Gastroesophageal sphincter (tissue), 4 donors: ENCODE data around the gene PLXDC2. TPM values are rescaled to one million over a fixed set of nuclear protein-coding genes. Genes with fewer than 3 reads are reported as not detected.

Experiments used
- ATAC-seq: fragments of 150-250 bp; one replicate; pipeline ENCODE4 v1.9.1; 2016; ENCODE audit warnings: mild to moderate bottlenecking, moderate library complexity
- H3K27ac ChIP-seq, 4 donors: fragments of 200-600 bp; sonication (generic) in 3 of 4; 1 replicate in 3 of 4; 2 replicates in 1 of 4; pipeline ENCODE4 v1.5.1; 2016 to 2019
- H3K27me3 ChIP-seq: fragments of 200-600 bp; sonication (generic); one replicate; pipeline ENCODE4 v1.5.1; 2019
- H3K36me3 ChIP-seq, 2 donors: fragments of 200-600 bp; sonication (generic); one replicate each; pipeline ENCODE4 v1.5.1; 2019; ENCODE audit warnings: control low read depth in 1 of 2
- H3K4me1 ChIP-seq, 3 donors: fragments of 200-600 bp; sonication (generic); 1 replicate in 2 of 3; 2 replicates in 1 of 3; pipeline ENCODE4 v1.5.1; 2016 to 2019; ENCODE audit warnings: control low read depth in 2 of 3
- H3K4me3 ChIP-seq, 2 donors: fragments of 200-600 bp; sonication (generic); one replicate each; pipeline ENCODE4 v1.5.1; 2019; ENCODE audit warnings: mild to moderate bottlenecking in 1 of 2, moderate library complexity in 1 of 2
- H3K9me3 ChIP-seq, 3 donors: fragments of 200-600 bp; sonication (generic); one replicate each; pipeline ENCODE4 v1.5.1; 2017 to 2019; ENCODE audit warnings: control low read depth in 2 of 3
- EP300 ChIP-seq: sonication (generic); formaldehyde crosslinking; IDR thresholded peaks from one replicate; pipeline ENCODE4 v1.6.1; 2017; ENCODE audit warnings: antibody characterized with exemption, mild to moderate bottlenecking
- POLR2A ChIP-seq, 2 donors: fragments of 450-650 bp; IDR thresholded peaks; one replicate each; pipeline ENCODE4 v1.6.1; 2017; ENCODE audit warnings: antibody characterized with exemption in 2 of 2, mild to moderate bottlenecking in 2 of 2, moderate library complexity in 1 of 2
- POLR2AphosphoS5 ChIP-seq: sonication (generic); formaldehyde crosslinking; IDR thresholded peaks from one replicate; pipeline ENCODE4 v1.6.1; 2017; ENCODE audit warnings: antibody characterized with exemption
- WGBS, 2 donors: methylation state at CpG; one replicate each; pipeline ENCODE4 v1.1.5; 2018; ENCODE audit warnings: low coverage in 1 of 2; 5-methylcytosine and 5-hydroxymethylcytosine counted together
- total RNA-seq, 4 donors: library from RNA; depleted of rRNA; stranded (reverse); fragments of >200 nt; gene quantifications; one replicate each; pipeline ENCODE4 v1.1.0, GENCODE V29; 2016
- TF ChIP-seq, protein P1 (sequence below), 4 experiments: fragments of 200-600 bp in 2 of 4; fragments of 450-650 bp in 2 of 4; sonication (generic) in 1 of 4; IDR thresholded peaks; one replicate each; pipeline ENCODE4 v1.5.1; 2017 to 2019; ENCODE audit warnings: antibody characterized with exemption in 4 of 4, mild to moderate bottlenecking in 2 of 4, moderate library complexity in 2 of 4

PLXDC2 gene
- total RNA-seq, 4 donors from 2014 or later = 32.3 to 65.5 (median 50.5) TPM

DNA sequence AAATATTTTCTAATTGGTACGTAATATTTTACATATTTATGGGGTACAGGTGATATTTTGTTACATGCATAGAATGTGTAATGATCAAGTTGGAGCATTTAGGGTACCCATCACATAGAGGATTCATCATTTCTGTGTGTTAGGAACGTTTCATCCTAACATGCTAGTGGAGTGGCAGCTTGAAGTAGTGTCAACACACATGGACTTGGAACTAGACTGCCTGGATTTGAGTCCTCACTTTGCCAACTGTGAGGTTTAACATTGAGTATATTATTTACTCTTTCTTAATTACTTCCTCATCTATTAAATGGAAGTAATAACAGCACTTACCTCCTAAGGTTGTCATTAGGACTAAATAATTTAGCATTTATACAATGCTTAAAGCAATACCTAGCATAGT, 241.9 kb downstream of the PLXDC2 start:
- Histone ChIP-seq H3K9me3 (peaks cover 0 to 7% (median 0%) of the 10 kb centered on the region in 3 donors), H3K36me3 (no peaks in the 10 kb centered on the region), H3K27ac (no peak overlapping the region), H3K27me3 (no peaks in the 10 kb centered on the region), H3K4me3 (no peak overlapping the region), H3K4me1 (peaks cover 0 to 22% (median 0%) of the 10 kb centered on the region in 3 donors)
- no peak for ATAC-seq
- no peak for TF ChIP-seq POLR2A (IDR thresholded peaks at IDR 0.05)
- TF ChIP-seq, protein P1, sequence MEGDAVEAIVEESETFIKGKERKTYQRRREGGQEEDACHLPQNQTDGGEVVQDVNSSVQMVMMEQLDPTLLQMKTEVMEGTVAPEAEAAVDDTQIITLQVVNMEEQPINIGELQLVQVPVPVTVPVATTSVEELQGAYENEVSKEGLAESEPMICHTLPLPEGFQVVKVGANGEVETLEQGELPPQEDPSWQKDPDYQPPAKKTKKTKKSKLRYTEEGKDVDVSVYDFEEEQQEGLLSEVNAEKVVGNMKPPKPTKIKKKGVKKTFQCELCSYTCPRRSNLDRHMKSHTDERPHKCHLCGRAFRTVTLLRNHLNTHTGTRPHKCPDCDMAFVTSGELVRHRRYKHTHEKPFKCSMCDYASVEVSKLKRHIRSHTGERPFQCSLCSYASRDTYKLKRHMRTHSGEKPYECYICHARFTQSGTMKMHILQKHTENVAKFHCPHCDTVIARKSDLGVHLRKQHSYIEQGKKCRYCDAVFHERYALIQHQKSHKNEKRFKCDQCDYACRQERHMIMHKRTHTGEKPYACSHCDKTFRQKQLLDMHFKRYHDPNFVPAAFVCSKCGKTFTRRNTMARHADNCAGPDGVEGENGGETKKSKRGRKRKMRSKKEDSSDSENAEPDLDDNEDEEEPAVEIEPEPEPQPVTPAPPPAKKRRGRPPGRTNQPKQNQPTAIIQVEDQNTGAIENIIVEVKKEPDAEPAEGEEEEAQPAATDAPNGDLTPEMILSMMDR (IDR thresholded peaks at IDR 0.05) = no peak
- no peak for TF ChIP-seq POLR2AphosphoS5
- no peak for TF ChIP-seq EP300
- WGBS, 2 donors = 36 to 48% methylated on average over 2 of the region's 2 CpGs

DNA sequence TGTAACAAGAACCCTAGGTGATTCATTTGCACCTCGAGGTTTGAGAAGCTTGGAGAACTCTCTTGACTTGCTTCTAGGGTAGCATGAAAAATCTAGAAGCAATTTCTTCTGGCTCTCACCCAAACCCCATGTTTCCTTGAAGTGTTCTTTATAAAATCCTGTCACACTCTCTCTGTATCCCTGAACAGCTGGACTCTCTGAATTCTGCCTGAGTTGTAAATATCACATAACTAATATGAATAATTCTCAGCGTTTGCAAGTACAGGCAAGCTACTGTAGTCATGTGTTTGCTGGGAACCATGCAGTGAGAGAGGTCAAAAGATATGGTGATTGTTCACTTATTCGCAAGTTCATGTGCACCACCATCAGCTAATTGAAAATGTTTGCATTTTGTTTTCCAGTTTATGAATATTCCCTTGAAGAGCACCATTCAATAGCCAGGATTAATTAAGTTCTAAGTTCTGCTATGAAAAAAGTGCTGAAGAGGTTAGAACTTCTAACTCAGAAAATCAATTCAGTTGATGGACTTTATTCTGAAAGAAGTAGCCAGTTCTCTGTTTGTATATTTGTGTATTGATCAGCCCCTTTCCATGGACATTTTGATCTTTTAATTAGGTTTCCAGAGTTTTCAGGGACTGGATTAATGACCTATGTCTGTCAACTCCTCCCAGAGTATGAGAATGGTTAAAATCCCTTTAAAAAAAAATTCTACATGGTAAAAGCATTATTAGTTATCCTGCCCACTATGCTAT, 243.0 kb downstream of the PLXDC2 start:
- Histone ChIP-seq H3K4me3 (no peak overlapping the region), H3K27me3 (no peaks in the 10 kb centered on the region), H3K36me3 (no peaks in the 10 kb centered on the region), H3K4me1 (peaks cover 0 to 22% (median 0%) of the 10 kb centered on the region in 3 donors), H3K9me3 (peaks cover 0 to 7% (median 0%) of the 10 kb centered on the region in 3 donors), H3K27ac (no peak overlapping the region)
- 17 to 20% methylated on average over 2 to 3 of the region's 3 CpGs for WGBS, 2 donors
- ATAC-seq = peak; percentile 36
- no peak for TF ChIP-seq POLR2A (IDR thresholded peaks at IDR 0.05)

DNA sequence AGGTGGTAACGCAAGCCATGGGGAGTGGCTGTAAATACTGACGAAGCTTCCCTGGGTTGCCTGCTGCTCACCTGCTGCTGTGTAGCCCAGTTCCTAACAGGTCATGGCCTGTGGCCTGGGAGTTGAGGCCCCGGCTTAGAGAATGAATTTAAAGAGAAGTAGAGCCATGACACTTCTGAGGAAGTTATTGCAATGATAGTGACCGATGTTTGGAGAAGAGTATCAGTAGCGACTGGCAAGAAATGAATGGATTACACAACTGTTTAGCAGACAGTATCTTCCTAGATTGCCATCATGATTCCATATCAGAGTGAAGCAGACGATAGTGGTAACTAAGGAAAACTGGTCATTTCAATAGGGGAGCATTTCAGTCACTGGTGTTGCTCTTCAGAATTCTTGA, 249.6 kb downstream of the PLXDC2 start:
- Histone ChIP-seq H3K9me3 (peaks cover 0 to 6% (median 0%) of the 10 kb centered on the region in 3 donors), H3K4me3 (no peak overlapping the region), H3K4me1 (no peaks in the 10 kb centered on the region), H3K27ac (no peak overlapping the region), H3K36me3 (peaks cover 0 to 11% of the 10 kb centered on the region in 2 donors), H3K27me3 (no peaks in the 10 kb centered on the region)
- TF ChIP-seq POLR2A (IDR thresholded peaks at IDR 0.05) (no peak), EP300 (no peak), POLR2AphosphoS5 (no peak)
- TF ChIP-seq, protein P1 (IDR thresholded peaks at IDR 0.05) = no peak
- no peak for ATAC-seq
- 79 to 97% methylated on average over 3 to 4 of the region's 6 CpGs for WGBS, 2 donors

DNA sequence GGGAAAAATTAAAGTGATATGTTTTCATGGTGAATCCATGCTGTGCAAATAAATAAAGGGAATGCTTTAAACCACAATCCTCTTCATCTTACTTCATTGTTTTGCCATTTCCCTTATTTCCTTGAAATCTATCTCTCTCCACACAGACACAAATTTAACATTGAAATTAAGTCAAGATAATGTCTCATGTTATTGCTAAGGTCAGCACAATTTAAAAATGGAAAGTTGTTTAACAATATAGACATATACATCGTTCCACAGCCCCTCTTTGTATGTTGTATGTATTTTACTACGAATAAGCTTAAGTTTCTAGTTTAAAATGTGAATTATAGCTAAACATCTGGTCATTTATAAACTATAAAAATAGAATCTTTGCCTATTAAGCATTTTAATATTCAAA, 256.9 kb downstream of the PLXDC2 start:
- no peak overlapping the region for H3K4me3 ChIP-seq
- H3K36me3 ChIP-seq = peaks cover 0 to 11% of the 10 kb centered on the region in 2 donors
- 89 to 95% methylated on average over 2 of the region's 2 CpGs for WGBS, 2 donors
- no peaks in the 10 kb centered on the region for H3K4me1 ChIP-seq
- TF ChIP-seq, protein P1 (IDR thresholded peaks at IDR 0.05) = no peak
- TF ChIP-seq EP300 = no peak
- no peak for TF ChIP-seq POLR2AphosphoS5
- TF ChIP-seq POLR2A (IDR thresholded peaks at IDR 0.05) = no peak
- no peak for ATAC-seq
- no peak overlapping the region for H3K27ac ChIP-seq
- no peaks in the 10 kb centered on the region for H3K9me3 ChIP-seq
- no peaks in the 10 kb centered on the region for H3K27me3 ChIP-seq

DNA sequence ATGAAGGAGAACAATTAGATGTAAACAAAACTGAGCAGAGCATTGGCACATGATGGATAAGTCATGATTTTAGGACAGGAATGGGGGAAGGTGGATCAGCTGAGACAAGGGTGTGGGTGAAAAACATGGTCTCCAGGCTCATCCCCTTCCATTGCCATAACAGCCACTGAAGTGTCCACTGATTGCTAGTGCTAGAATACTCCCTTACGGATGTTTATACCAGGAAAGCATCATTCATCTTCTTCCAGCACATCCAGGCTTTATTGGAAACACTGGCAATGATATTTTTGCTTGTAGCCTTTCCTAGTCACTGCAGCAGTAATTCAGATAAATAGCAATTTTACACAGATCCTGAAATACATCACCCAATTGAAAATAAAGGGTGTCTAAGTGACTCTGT, 259.5 kb downstream of the PLXDC2 start:
- H3K4me3 ChIP-seq = no peak overlapping the region
- H3K4me1 ChIP-seq = no peaks in the 10 kb centered on the region
- H3K27me3 ChIP-seq = no peaks in the 10 kb centered on the region
- H3K9me3 ChIP-seq = no peaks in the 10 kb centered on the region
- ATAC-seq = no peak
- WGBS, 2 donors = 71 to 80% methylated on average over 1 of the region's 1 CpG
- no peaks in the 10 kb centered on the region for H3K36me3 ChIP-seq
- TF ChIP-seq POLR2AphosphoS5 = no peak
- TF ChIP-seq, protein P1 (IDR thresholded peaks at IDR 0.05) = no peak
- TF ChIP-seq POLR2A (IDR thresholded peaks at IDR 0.05) = no peak
- TF ChIP-seq EP300 = no peak
- H3K27ac ChIP-seq = no peak overlapping the region
